ENCODE measurements around the gene PRKCSH.

Gene PRKCSH

GRCh38 chr19:11461453-11461852 is 26.0 kb downstream of the PRKCSH start:
- no peaks in the 10 kb centered on the region for H4K20me1 ChIP-seq (ENCODE audit: insufficient read depth, low read length, poor library complexity, severe bottlenecking)
- no peaks in the 10 kb centered on the region for H3K9me2 ChIP-seq (replicated peaks; ENCODE audit: low read depth, low read length)
- no peaks in the 10 kb centered on the region for H3K36me3 ChIP-seq (ENCODE audit: insufficient read depth, low read length)
- H2AFZ ChIP-seq (ENCODE audit: low read length): no peak overlapping the region
- TF ChIP-seq EZH2phosphoT487 (IDR thresholded peaks at IDR 0.05; ENCODE audit: borderline replicate concordance) (no peak), CTCF (conservative IDR thresholded peaks at IDR 0.05; ENCODE audit: low read length) (no peak)
- H3K27me3 ChIP-seq (ENCODE audit: insufficient read depth, low read length, poor library complexity, severe bottlenecking): no peaks in the 10 kb centered on the region
- H3K9me3 ChIP-seq (ENCODE audit: insufficient read depth, low read depth, low read length): no peaks in the 10 kb centered on the region
- no peak overlapping the region for H3K4me3 ChIP-seq (ENCODE audit: low read length, poor library complexity, severe bottlenecking)
- H3K4me1 ChIP-seq (ENCODE audit: insufficient read depth, low read length, poor library complexity, severe bottlenecking): no peaks in the 10 kb centered on the region
- H3K9ac ChIP-seq (ENCODE audit: low read depth, low read length, poor library complexity, severe bottlenecking): no peak overlapping the region
- no peak overlapping the region for H3K4me2 ChIP-seq (ENCODE audit: low read depth, low read length, poor library complexity, severe bottlenecking)
- no peaks in the 10 kb centered on the region for H3K79me2 ChIP-seq (ENCODE audit: insufficient read depth, low read length)
- no peaks in the 10 kb centered on the region for H3F3A ChIP-seq (ENCODE audit: low read depth)

GRCh38 chr19:11463391-11463790 is 28.0 kb downstream of the PRKCSH start:
- no peak overlapping the region for H3K4me3 ChIP-seq (ENCODE audit: low read length, poor library complexity, severe bottlenecking)
- no peaks in the 10 kb centered on the region for H3K9me2 ChIP-seq (replicated peaks; ENCODE audit: low read depth, low read length)
- H3K9me3 ChIP-seq (ENCODE audit: insufficient read depth, low read depth, low read length): no peaks in the 10 kb centered on the region
- no peak overlapping the region for H3K4me2 ChIP-seq (ENCODE audit: low read depth, low read length, poor library complexity, severe bottlenecking)
- no peaks in the 10 kb centered on the region for H4K20me1 ChIP-seq (ENCODE audit: insufficient read depth, low read length, poor library complexity, severe bottlenecking)
- TF ChIP-seq EZH2phosphoT487 (IDR thresholded peaks at IDR 0.05; ENCODE audit: borderline replicate concordance): no peak
- TF ChIP-seq CTCF (conservative IDR thresholded peaks at IDR 0.05; ENCODE audit: low read length): no peak
- H3K79me2 ChIP-seq (ENCODE audit: insufficient read depth, low read length): no peaks in the 10 kb centered on the region
- H2AFZ ChIP-seq (ENCODE audit: low read length): no peak overlapping the region
- no peaks in the 10 kb centered on the region for H3K27me3 ChIP-seq (ENCODE audit: insufficient read depth, low read length, poor library complexity, severe bottlenecking)
- H3K4me1 ChIP-seq (ENCODE audit: insufficient read depth, low read length, poor library complexity, severe bottlenecking): no peaks in the 10 kb centered on the region
- H3F3A ChIP-seq (ENCODE audit: low read depth): no peaks in the 10 kb centered on the region
- no peaks in the 10 kb centered on the region for H3K36me3 ChIP-seq (ENCODE audit: insufficient read depth, low read length)
- H3K9ac ChIP-seq (ENCODE audit: low read depth, low read length, poor library complexity, severe bottlenecking): no peak overlapping the region

- Histone ChIP-seq H3K79me2 (ENCODE audit: insufficient read depth, low read length) (no peaks in the 10 kb centered on the region), H3K27me3 (ENCODE audit: insufficient read depth, low read length, poor library complexity, severe bottlenecking) (no peaks in the 10 kb centered on the region), H3K9ac (ENCODE audit: low read depth, low read length, poor library complexity, severe bottlenecking) (no peak overlapping the region), H2AFZ (ENCODE audit: low read length) (no peak overlapping the region), H3K9me3 (ENCODE audit: insufficient read depth, low read depth, low read length) (no peaks in the 10 kb centered on the region), H3K9me2 (replicated peaks; ENCODE audit: low read depth, low read length) (no peaks in the 10 kb centered on the region), H3K4me3 (ENCODE audit: low read length, poor library complexity, severe bottlenecking) (no peak overlapping the region), H3K4me1 (ENCODE audit: insufficient read depth, low read length, poor library complexity, severe bottlenecking) (no peaks in the 10 kb centered on the region), H3K36me3 (ENCODE audit: insufficient read depth, low read length) (no peaks in the 10 kb centered on the region), H4K20me1 (ENCODE audit: insufficient read depth, low read length, poor library complexity, severe bottlenecking) (no peaks in the 10 kb centered on the region), H3F3A (ENCODE audit: low read depth) (no peaks in the 10 kb centered on the region), H3K4me2 (ENCODE audit: low read depth, low read length, poor library complexity, severe bottlenecking) (no peak overlapping the region)
- no peak for TF ChIP-seq EZH2phosphoT487 (IDR thresholded peaks at IDR 0.05; ENCODE audit: borderline replicate concordance)
- no peak for TF ChIP-seq CTCF (conservative IDR thresholded peaks at IDR 0.05; ENCODE audit: low read length)
Measured at GRCh38 chr19:11464333-11465265, 29.2 kb downstream of the PRKCSH start.

Data from Loucy (cell line).